Measurements from ENCODE around the gene STX16. TPM values are rescaled to one million over a fixed set of nuclear protein-coding genes. Genes with fewer than 3 reads are reported as not detected.

Gene STX16
- total RNA-seq, 1 experiment from 2014 or later = 44.5 TPM

DNA sequence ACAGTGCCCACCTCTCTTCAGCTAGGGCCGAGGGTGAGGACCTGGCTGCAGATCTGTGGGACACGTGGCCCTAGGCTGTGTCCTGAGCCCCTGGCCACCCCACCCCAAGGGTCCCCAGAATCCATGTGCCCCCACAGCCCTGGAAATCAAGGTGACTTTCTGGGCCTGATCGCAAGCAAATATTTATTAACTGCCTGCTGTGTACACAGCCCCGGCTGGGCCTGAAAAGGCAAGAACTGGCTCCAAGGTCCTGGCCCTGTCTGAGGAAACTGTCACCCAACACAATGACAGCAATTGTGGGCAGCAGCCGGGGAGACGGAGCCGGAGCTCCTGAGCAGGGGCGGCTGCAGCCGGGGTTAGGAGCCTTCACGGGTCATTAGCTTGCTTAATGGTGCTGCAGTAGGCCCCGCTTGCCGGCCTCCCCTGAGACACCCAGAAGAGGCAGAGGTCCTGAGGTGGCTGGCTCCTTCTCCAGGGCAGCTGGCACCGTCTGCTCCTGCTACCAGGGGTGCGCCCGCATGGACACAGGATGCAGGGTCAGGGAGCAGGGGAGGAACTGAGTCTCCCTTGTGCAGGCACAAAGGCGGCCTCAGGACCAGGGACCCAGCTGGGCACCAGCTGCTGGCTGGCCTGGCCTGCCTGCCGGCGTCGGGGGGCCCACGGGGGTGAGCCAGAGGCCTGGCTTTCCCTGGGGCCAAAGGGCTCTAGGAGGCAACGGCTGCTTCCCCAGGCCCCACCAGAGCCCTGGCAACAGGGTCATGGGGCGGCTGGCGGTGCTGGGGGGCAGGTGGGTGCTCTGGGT, 65.6 kb downstream of the STX16 start:
- no peaks in the 10 kb centered on the region for H3K36me3 ChIP-seq (ENCODE audit: insufficient read depth, low read length, poor library complexity, severe bottlenecking)
- POLR2A ChIA-PET (ENCODE audit: low non-redundant PET) = no interaction called here
- CTCF ChIA-PET = no interaction called here
- H3K4me1 ChIP-seq (ENCODE audit: insufficient read depth, low read length, poor library complexity, severe bottlenecking) = no peaks in the 10 kb centered on the region
- DNase-seq (ENCODE audit: low spot score) = no peak
- no peaks in the 10 kb centered on the region for H3K27me3 ChIP-seq (replicated peaks; ENCODE audit: insufficient read depth, low read depth, low read length, poor library complexity)
- H3K4me3 ChIP-seq (ENCODE audit: low read depth, low read length, poor library complexity, severe bottlenecking) = no peak overlapping the region
- intact Hi-C loops (cut with micrococcal nuclease; ENCODE audit: unreplicated experiment) = no loop called here
- BruUV-seq (replicated peaks) = no TSS peak
- H3K27ac ChIP-seq (ENCODE audit: low read depth, low read length, poor library complexity, severe bottlenecking) = no peak overlapping the region
- TF ChIP-seq EZH2 (IDR thresholded peaks at IDR 0.05; ENCODE audit: borderline replicate concordance, low read depth, low read length, poor library complexity, severe bottlenecking) = no peak
- TF ChIP-seq, protein P1, sequence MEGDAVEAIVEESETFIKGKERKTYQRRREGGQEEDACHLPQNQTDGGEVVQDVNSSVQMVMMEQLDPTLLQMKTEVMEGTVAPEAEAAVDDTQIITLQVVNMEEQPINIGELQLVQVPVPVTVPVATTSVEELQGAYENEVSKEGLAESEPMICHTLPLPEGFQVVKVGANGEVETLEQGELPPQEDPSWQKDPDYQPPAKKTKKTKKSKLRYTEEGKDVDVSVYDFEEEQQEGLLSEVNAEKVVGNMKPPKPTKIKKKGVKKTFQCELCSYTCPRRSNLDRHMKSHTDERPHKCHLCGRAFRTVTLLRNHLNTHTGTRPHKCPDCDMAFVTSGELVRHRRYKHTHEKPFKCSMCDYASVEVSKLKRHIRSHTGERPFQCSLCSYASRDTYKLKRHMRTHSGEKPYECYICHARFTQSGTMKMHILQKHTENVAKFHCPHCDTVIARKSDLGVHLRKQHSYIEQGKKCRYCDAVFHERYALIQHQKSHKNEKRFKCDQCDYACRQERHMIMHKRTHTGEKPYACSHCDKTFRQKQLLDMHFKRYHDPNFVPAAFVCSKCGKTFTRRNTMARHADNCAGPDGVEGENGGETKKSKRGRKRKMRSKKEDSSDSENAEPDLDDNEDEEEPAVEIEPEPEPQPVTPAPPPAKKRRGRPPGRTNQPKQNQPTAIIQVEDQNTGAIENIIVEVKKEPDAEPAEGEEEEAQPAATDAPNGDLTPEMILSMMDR (conservative IDR thresholded peaks at IDR 0.05; ENCODE audit: low read depth, low read length) = no peak
- no peaks in the 10 kb centered on the region for H3K9me3 ChIP-seq (ENCODE audit: low read depth, low read length, poor library complexity, severe bottlenecking)

DNA sequence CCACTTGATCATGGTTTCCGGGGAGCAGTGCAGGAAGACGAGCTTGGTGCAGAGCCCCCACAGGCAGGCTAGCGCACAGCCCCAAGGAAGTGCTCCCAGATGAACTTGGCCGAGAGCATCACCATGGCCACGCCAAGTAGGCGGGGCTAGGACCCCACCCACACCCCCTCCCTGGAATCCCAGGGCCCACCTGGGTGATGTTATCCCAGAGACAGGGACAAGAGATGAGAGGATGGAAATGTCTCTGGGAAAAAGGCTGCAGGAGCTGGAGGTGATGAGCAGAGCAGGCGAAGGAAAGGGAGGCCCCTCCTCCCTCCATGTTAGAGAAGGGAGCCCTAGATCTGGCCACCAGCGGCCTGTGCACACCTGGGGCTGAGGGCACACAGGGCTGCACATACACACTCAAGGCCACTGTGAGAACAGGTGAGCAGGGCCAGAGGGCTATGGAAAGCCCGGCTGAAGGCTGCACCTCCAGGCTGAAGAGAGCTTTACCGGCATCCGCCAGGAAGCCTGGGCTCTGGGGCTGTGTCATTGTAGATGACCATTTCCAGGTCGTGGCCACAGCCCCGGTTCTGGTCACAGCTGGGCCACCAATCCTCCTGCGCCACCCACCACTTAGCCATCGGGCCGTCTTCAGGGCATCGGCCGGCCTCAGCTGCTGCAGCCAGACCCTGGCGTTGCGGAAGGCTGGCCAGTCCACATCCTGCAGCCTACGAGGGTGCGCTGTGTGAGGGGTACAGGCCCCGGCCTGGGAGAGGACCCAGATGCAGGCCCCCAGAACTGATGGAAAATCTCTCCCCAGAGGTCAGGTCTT, 66.4 kb downstream of the STX16 start:
- H3K4me3 ChIP-seq (ENCODE audit: low read depth, low read length, poor library complexity, severe bottlenecking) = no peak overlapping the region
- no peaks in the 10 kb centered on the region for H3K27me3 ChIP-seq (replicated peaks; ENCODE audit: insufficient read depth, low read depth, low read length, poor library complexity)
- ChIA-PET POLR2A (ENCODE audit: low non-redundant PET) (no interaction called here), CTCF (interaction anchor here (0.5 to 0.6 kb wide), 2 partner anchors 67 to 392 kb away, joined by 3 to 7 read pairs; no protein-coding TSS in a partner anchor)
- H3K9me3 ChIP-seq (ENCODE audit: low read depth, low read length, poor library complexity, severe bottlenecking) = no peaks in the 10 kb centered on the region
- H3K4me1 ChIP-seq (ENCODE audit: insufficient read depth, low read length, poor library complexity, severe bottlenecking) = no peaks in the 10 kb centered on the region
- no peak overlapping the region for H3K27ac ChIP-seq (ENCODE audit: low read depth, low read length, poor library complexity, severe bottlenecking)
- no TSS peak for BruUV-seq (replicated peaks)
- TF ChIP-seq EZH2 (IDR thresholded peaks at IDR 0.05; ENCODE audit: borderline replicate concordance, low read depth, low read length, poor library complexity, severe bottlenecking) = no peak
- no peak for DNase-seq (ENCODE audit: low spot score)
- intact Hi-C loops (cut with micrococcal nuclease; ENCODE audit: unreplicated experiment) = no loop called here
- no peaks in the 10 kb centered on the region for H3K36me3 ChIP-seq (ENCODE audit: insufficient read depth, low read length, poor library complexity, severe bottlenecking)

DNA sequence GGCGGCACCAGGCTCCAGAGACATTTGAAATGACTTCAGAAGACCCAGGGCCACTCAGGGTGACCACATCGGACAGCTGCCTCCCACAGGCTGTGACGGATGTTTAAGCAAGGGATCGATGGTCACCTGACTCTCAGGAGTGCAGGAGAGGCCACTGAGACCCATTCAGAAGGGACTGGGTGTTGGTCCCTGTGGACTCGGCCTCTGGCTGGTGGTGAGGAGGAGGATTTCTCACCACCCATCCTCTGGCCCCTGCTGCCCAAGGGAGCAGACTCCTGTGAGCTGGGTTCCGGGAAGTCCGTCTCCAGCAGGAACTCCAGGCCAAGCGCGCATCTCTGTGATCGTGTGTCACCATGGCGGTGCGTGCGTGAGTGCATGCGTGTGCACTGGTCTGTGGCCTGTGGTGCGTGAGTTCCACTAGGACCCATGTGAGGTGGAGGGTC, 67.1 kb downstream of the STX16 start:
- BruUV-seq (replicated peaks) = no TSS peak

More for the DNA sequence above, 67.1 kb downstream of the STX16 start:
- intact Hi-C loops (cut with micrococcal nuclease; ENCODE audit: unreplicated experiment) = no loop called here
- TF ChIP-seq EZH2 (IDR thresholded peaks at IDR 0.05; ENCODE audit: borderline replicate concordance, low read depth, low read length, poor library complexity, severe bottlenecking) = no peak
- TF ChIP-seq, protein P1 (conservative IDR thresholded peaks at IDR 0.05; ENCODE audit: low read depth, low read length) = no peak
- Histone ChIP-seq H3K27me3 (replicated peaks; ENCODE audit: insufficient read depth, low read depth, low read length, poor library complexity) (no peaks in the 10 kb centered on the region), H3K9me3 (ENCODE audit: low read depth, low read length, poor library complexity, severe bottlenecking) (no peaks in the 10 kb centered on the region), H3K27ac (ENCODE audit: low read depth, low read length, poor library complexity, severe bottlenecking) (no peak overlapping the region), H3K36me3 (ENCODE audit: insufficient read depth, low read length, poor library complexity, severe bottlenecking) (no peaks in the 10 kb centered on the region), H3K4me3 (ENCODE audit: low read depth, low read length, poor library complexity, severe bottlenecking) (no peak overlapping the region), H3K4me1 (ENCODE audit: insufficient read depth, low read length, poor library complexity, severe bottlenecking) (no peaks in the 10 kb centered on the region)
- ChIA-PET POLR2A (ENCODE audit: low non-redundant PET) (no interaction called here), CTCF (no interaction called here)
- no peak for DNase-seq (ENCODE audit: low spot score)
